ENCODE measurements around the gene PSMD8. TPM values are rescaled to one million over a fixed set of nuclear protein-coding genes. Genes with fewer than 3 reads are reported as not detected.

PSMD8 gene
- total RNA-seq, 1 donor from 2014 or later, result 215 TPM

DNA sequence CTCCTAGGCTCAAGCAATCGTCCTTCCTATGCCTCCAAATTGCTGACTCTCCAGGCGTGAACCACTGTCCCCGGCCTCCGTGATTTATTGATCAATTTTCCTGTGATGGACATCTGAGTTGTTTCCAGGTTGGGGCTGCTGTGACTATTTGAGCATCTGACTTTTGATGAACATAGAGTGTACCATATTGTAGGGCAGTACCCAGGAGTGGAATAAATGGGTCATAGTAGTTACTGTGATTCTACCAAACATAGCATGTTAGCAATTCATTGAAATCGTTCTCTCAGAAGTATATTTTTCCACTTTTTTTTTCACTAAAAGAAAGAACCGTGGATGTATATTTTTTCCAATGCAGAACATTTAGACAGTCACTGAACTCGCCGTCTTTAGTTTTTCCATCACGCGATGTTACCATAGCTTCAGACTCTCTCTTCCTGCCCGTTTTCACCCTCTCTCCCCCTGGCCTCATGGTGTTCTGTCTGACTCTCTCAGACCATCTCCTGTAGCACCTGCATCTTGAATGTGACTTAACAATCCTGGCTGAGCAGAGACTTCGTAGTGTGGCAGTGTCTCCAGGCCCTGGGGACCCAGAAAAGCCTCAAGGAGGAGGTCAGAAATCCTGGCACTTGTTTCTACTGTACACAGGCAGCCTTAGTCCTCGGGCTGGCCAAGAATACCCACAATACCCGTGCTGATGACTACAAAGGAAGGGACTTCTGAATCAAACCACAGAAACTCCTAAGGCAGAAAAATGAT is 54.9 kb downstream of the PSMD8 start:
- Histone ChIP-seq H3K9ac (ENCODE audit: low read length) (no peak overlapping the region), H2AFZ (ENCODE audit: low read depth, low read length) (no peak overlapping the region), H3K27ac (ENCODE audit: low read depth, low read length) (no peak overlapping the region), H3K4me2 (ENCODE audit: low read length) (no peak overlapping the region), H3K36me3 (ENCODE audit: insufficient read depth, low read length) (no peaks in the 10 kb centered on the region), H3K27me3 (ENCODE audit: insufficient read depth, low read length) (peaks cover 15% of the 10 kb centered on the region), H4K20me1 (ENCODE audit: insufficient read depth, low read length) (no peaks in the 10 kb centered on the region), H3K4me3 (ENCODE audit: insufficient read depth, low read depth, low read length) (no peak overlapping the region), H3K4me1 (ENCODE audit: insufficient read depth, low read length) (no peaks in the 10 kb centered on the region), H3K79me2 (ENCODE audit: insufficient read depth, low read length) (no peaks in the 10 kb centered on the region), H3K9me3 (ENCODE audit: insufficient read depth, low read depth, low read length) (no peaks in the 10 kb centered on the region)
- H3K4me3 Mint-ChIP-seq (ENCODE audit: unreplicated experiment), result no peak overlapping the region
- FAIRE-seq (no peak), DNase-seq (ENCODE audit: low read depth) (no peak)
- H3K36me3 Mint-ChIP-seq (ENCODE audit: low read depth, unreplicated experiment), result peaks cover 2% of the 10 kb centered on the region
- H3K9me3 Mint-ChIP-seq (ENCODE audit: unreplicated experiment), result peaks cover under 1% of the 10 kb centered on the region
- H3K27me3 Mint-ChIP-seq (ENCODE audit: low read depth, unreplicated experiment), result peaks cover 21% of the 10 kb centered on the region
- peaks cover 1% of the 10 kb centered on the region for H3K4me1 Mint-ChIP-seq (ENCODE audit: low read depth, unreplicated experiment)
- no peak for TF ChIP-seq EZH2 (IDR thresholded peaks at IDR 0.05; ENCODE audit: insufficient read depth, low read length)
- TF ChIP-seq, protein P1, sequence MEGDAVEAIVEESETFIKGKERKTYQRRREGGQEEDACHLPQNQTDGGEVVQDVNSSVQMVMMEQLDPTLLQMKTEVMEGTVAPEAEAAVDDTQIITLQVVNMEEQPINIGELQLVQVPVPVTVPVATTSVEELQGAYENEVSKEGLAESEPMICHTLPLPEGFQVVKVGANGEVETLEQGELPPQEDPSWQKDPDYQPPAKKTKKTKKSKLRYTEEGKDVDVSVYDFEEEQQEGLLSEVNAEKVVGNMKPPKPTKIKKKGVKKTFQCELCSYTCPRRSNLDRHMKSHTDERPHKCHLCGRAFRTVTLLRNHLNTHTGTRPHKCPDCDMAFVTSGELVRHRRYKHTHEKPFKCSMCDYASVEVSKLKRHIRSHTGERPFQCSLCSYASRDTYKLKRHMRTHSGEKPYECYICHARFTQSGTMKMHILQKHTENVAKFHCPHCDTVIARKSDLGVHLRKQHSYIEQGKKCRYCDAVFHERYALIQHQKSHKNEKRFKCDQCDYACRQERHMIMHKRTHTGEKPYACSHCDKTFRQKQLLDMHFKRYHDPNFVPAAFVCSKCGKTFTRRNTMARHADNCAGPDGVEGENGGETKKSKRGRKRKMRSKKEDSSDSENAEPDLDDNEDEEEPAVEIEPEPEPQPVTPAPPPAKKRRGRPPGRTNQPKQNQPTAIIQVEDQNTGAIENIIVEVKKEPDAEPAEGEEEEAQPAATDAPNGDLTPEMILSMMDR (IDR thresholded peaks at IDR 0.05; ENCODE audit: insufficient read depth, low read depth, low read length), result no peak
- no peak overlapping the region for H3K27ac Mint-ChIP-seq (ENCODE audit: unreplicated experiment)

DNA sequence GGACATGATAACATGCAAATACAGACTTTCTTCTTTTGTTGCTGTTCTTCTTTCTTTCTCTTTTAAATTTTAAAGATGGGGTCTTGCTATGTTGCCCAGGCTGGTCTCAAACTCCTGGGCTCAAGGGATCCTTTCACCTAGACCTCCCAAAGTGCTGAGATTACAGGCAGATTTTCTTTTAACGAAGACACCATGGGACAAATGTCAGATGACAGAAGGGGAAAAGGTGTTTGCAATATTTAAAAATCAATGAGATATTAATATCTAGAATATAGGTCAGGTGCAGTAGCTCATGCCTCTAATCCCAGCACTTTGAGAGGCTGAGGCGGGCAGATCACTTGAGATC is 55.4 kb downstream of the PSMD8 start:
- no peak overlapping the region for H3K4me2 ChIP-seq (ENCODE audit: low read length)
- TF ChIP-seq, protein P1 (IDR thresholded peaks at IDR 0.05; ENCODE audit: insufficient read depth, low read depth, low read length), result no peak
- TF ChIP-seq EZH2 (IDR thresholded peaks at IDR 0.05; ENCODE audit: insufficient read depth, low read length), result no peak
- DNase-seq (ENCODE audit: low read depth) (no peak), FAIRE-seq (no peak)
- Mint-ChIP-seq H3K4me1 (ENCODE audit: low read depth, unreplicated experiment) (peaks cover 1% of the 10 kb centered on the region), H3K27ac (ENCODE audit: unreplicated experiment) (no peak overlapping the region), H3K36me3 (ENCODE audit: low read depth, unreplicated experiment) (peaks cover 2% of the 10 kb centered on the region), H3K4me3 (ENCODE audit: unreplicated experiment) (no peak overlapping the region), H3K9me3 (ENCODE audit: unreplicated experiment) (peaks cover 1% of the 10 kb centered on the region), H3K27me3 (ENCODE audit: low read depth, unreplicated experiment) (peaks cover 23% of the 10 kb centered on the region)
- peaks cover 16% of the 10 kb centered on the region for H3K27me3 ChIP-seq (ENCODE audit: insufficient read depth, low read length)
- H2AFZ ChIP-seq (ENCODE audit: low read depth, low read length), result no peak overlapping the region
- H4K20me1 ChIP-seq (ENCODE audit: insufficient read depth, low read length), result no peaks in the 10 kb centered on the region
- no peaks in the 10 kb centered on the region for H3K36me3 ChIP-seq (ENCODE audit: insufficient read depth, low read length)
- H3K4me3 ChIP-seq (ENCODE audit: insufficient read depth, low read depth, low read length), result no peak overlapping the region
- no peaks in the 10 kb centered on the region for H3K9me3 ChIP-seq (ENCODE audit: insufficient read depth, low read depth, low read length)
- no peak overlapping the region for H3K9ac ChIP-seq (ENCODE audit: low read length)
- no peak overlapping the region for H3K27ac ChIP-seq (ENCODE audit: low read depth, low read length)
- no peaks in the 10 kb centered on the region for H3K4me1 ChIP-seq (ENCODE audit: insufficient read depth, low read length)
- H3K79me2 ChIP-seq (ENCODE audit: insufficient read depth, low read length), result no peaks in the 10 kb centered on the region

DNA sequence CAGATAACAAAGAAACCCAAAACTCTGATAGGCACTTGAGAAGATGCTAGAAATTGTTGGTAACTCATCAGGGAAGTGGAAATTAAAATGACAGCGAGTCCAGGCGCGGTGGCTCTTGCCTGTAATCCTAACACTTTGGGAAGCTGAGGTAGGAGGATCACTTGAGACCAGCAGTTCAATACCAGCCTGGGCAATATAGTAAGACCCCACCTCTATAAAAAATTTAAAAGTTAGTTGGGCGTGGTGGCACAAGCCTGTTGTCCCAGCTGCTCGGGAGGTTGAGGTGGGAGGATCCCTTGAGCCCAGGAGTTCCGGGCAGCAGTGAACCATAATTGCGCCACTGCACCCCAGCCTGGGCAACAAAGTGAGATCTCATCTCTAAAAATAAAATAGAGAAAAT is 56.6 kb downstream of the PSMD8 start:
- no peak for TF ChIP-seq EZH2 (IDR thresholded peaks at IDR 0.05; ENCODE audit: insufficient read depth, low read length)
- TF ChIP-seq, protein P1 (IDR thresholded peaks at IDR 0.05; ENCODE audit: insufficient read depth, low read depth, low read length), result no peak
- H3K27ac Mint-ChIP-seq (ENCODE audit: unreplicated experiment), result no peak overlapping the region
- FAIRE-seq, result no peak

More for the DNA sequence above, 56.6 kb downstream of the PSMD8 start:
- H3K4me3 Mint-ChIP-seq (ENCODE audit: unreplicated experiment), result no peak overlapping the region
- no peaks in the 10 kb centered on the region for H3K4me1 ChIP-seq (ENCODE audit: insufficient read depth, low read length)
- no peaks in the 10 kb centered on the region for H3K79me2 ChIP-seq (ENCODE audit: insufficient read depth, low read length)
- no peaks in the 10 kb centered on the region for H3K36me3 Mint-ChIP-seq (ENCODE audit: low read depth, unreplicated experiment)
- H3K36me3 ChIP-seq (ENCODE audit: insufficient read depth, low read length), result no peaks in the 10 kb centered on the region
- H3K9me3 Mint-ChIP-seq (ENCODE audit: unreplicated experiment), result peaks cover 1% of the 10 kb centered on the region
- H3K4me2 ChIP-seq (ENCODE audit: low read length), result no peak overlapping the region
- DNase-seq (ENCODE audit: low read depth), result no peak
- H3K27me3 Mint-ChIP-seq (ENCODE audit: low read depth, unreplicated experiment), result peaks cover 23% of the 10 kb centered on the region
- H3K9me3 ChIP-seq (ENCODE audit: insufficient read depth, low read depth, low read length), result no peaks in the 10 kb centered on the region
- peaks cover 1% of the 10 kb centered on the region for H3K4me1 Mint-ChIP-seq (ENCODE audit: low read depth, unreplicated experiment)
- H4K20me1 ChIP-seq (ENCODE audit: insufficient read depth, low read length), result no peaks in the 10 kb centered on the region
- H2AFZ ChIP-seq (ENCODE audit: low read depth, low read length), result no peak overlapping the region
- H3K27me3 ChIP-seq (ENCODE audit: insufficient read depth, low read length), result peaks cover 14% of the 10 kb centered on the region
- H3K27ac ChIP-seq (ENCODE audit: low read depth, low read length), result no peak overlapping the region
- no peak overlapping the region for H3K4me3 ChIP-seq (ENCODE audit: insufficient read depth, low read depth, low read length)
- H3K9ac ChIP-seq (ENCODE audit: low read length), result no peak overlapping the region

Data from astrocyte (in vitro differentiated cells and primary cell).